Ishikawa (cell line): ENCODE data around the gene CISD3.

ENCODE experiments used
- CREB1 ChIP-seq: IDR thresholded peaks from 2 replicates; pipeline ENCODE4 v1.6.1; 2012; ENCODE audit warnings: low read depth
- FOXM1 ChIP-seq: IDR thresholded peaks from 2 replicates; pipeline ENCODE4 v1.6.1; 2012; ENCODE audit warnings: low read depth, borderline replicate concordance

DNA sequence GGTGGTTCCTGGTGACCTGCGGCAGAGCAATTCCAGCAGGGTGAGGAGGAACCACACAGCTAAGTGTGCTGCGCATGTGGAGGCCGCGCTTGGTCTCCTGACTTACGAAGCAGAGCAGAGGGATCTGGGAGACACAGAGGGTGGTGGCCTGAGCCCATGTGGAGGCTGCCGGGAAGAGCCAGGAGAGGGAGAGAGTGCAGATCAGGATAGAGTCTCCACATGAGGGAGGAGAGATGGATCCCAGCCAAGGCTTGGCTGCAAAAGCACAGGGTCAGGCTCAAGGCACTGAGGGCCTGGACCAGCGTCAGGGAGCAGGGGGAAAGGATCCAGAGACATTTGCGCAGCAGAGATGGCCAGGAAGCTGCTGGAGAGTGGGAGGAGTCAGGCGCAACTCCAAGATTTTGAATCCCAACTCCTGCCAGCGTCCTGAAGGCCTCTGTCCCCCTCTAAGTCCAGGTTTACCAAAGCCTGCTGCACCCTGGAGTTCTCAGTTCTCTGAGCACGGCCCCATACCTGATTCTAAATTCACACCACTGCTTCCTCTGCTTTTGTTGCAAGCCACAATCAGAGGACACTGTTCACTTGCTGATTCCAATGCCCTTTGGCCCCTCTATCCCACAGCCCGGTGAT is 36.3 kb upstream of the CISD3 start:
- TF ChIP-seq CREB1, result no peak
- TF ChIP-seq FOXM1, result no peak
